Activated CD4-positive, alpha-beta T cell treated with anti-CD3 and anti-CD28 coated beads for 24 hours (primary cell): Measurements from ENCODE around the gene EXOC4.

Experiments
- DNase-seq, 2 donors: peaks; one replicate each; pipeline ENCODE4 v3.0.0-alpha.2; 2020; ENCODE audit warnings: low read depth in 2 of 2

Gene EXOC4

DNA sequence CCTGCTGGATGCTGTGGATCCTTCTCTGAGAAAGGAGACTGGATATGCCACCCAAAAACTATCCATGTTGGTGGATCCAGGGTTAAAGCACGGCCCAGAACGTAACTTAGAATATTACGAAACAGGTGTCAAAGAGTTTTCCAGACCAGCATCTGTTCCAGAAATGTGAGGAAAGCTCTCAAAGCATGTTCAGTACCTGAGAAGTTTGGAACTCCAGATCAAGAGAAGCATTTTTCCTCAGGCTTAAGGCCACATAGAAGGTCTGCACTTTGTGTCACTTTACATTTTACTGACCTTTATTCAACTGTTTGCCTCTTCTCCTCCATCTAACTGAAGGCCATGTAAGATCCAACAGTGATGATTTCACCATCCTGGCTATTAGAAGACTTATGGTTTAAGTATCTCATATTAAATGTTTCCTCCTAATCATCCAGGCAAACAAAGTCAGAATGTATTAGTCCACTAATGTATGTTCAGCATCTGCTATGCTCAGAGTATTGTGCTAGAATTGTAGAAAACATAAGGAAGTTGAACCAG, 533.6 kb downstream of the EXOC4 start:
- DNase-seq: no peak

DNA sequence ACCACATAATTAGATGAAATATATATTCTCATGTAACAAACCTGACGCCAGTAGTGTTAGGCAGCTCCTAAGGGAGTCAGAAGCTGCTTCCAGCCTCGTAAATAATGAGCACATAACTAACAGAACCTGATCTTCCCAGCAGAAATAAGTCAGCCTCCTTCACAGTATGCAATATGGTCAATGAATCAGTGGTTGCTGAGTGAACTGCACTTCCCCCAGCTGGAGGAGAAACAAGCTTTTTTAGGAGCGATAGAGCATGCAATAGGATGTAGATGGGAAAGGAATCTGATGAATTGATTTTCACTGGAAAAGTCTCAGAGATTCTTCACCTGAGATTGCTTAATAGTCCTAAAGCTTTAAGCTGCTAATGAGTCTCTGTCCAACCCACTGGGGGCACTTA, 537.1 kb downstream of the EXOC4 start:
- no peak for DNase-seq

DNA sequence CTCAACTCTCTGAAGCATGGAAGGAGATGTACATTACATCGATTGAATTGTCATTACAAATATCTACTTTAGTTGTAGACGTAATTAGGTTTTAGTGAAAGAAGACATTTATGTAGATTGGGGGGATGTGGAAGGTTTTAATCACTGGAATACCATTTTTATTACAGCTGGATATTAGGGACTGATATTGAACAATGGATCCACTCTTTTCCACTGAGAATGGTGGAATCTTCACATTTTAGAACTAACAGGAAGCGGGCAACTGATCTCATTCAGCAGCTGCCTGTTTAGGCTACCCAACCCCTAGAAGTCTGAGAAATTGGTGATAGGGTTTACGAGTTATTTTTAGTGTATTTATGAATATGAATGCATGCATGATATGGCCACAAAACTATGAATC, 538.0 kb downstream of the EXOC4 start:
- no peak for DNase-seq

DNA sequence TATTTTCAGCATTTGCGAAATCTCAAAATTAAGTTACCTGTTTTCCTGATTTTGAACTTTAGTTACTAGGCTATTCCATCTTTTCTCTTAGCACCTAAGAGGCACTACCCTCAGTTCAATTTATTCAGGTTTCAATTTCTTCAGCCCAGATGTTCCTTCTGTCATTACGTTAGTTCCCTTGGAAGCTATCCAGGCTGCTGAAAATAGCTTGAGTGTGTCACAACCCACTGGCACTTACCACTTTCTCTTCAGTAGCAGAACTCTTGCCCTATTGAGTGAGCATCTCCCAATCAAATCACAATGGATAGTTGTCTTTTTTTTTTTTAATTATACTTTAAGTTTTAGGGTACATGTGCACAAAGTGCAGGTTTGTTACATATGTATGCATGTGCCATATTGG, 541.6 kb downstream of the EXOC4 start:
- no peak for DNase-seq

DNA sequence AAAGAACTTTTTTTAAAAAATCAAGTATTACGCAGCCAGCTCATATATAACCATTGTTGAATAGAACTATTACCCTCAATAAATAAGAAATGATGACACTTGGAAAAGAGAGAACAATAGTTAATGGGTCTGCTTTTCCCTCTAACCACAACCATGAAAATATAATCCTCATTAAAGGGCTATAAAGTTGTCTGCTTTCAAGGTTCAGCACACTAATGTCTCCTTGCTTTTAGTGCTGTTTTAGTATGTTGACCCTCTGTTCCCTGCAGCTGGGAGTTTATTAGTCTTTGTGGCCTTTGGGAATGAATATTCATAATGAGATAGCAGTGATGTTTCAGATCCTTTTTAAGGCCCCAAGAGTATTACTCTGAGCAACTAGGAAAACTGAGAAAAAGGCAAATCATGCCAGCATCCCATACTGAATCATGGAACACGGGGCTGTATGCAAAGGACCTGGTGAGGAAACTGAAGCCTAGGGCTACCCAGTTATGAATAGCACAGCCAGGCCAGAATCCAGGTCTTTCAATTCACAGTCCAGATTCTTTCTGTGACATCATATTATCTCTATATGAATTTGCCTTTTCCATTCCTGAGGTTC, 542.3 kb downstream of the EXOC4 start:
- DNase-seq: no peak

DNA sequence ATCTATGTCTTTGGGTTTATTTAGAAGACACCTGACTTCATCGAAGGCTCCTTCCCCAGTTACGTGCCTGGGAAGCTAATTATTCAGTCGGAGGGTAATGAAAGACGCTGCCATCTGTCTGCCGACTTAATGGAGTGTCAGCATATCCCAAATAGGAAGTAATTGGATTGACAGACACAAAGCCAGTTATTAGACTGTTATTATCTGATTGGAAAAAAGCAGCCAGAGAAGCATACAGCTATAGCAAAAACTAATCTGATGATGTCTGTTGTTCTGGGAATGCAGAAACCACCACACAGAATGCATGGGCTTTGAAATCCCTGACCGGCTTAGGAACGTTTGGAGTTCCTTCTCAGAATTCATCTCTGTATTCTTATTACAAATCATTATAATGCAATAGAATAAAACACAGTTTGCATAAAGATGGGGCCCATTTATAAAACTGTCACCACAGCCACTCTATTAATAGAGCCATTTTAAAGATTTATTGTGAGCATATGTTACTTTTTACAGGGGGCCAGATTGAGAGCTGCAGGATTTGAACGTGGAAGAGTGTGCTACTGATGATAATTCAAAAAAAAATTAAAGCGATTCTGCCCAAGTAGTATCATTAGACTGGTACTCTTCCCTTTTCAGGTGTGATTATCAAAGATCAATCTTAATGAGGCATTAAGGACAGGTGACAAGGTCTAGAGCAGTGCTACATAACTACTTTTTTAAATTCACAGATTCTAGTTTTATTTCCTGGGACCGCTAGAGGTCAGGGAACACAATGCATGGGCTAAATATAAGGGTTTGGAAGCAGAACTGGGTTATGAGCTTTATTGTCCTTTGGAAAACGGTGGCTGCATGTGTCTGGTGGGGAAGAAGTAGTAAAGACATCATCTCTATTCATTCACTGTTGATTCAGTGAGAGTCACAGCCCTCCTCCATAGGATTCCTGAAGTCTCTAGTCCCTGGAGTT, 544.2 kb downstream of the EXOC4 start:
- DNase-seq: no peak

DNA sequence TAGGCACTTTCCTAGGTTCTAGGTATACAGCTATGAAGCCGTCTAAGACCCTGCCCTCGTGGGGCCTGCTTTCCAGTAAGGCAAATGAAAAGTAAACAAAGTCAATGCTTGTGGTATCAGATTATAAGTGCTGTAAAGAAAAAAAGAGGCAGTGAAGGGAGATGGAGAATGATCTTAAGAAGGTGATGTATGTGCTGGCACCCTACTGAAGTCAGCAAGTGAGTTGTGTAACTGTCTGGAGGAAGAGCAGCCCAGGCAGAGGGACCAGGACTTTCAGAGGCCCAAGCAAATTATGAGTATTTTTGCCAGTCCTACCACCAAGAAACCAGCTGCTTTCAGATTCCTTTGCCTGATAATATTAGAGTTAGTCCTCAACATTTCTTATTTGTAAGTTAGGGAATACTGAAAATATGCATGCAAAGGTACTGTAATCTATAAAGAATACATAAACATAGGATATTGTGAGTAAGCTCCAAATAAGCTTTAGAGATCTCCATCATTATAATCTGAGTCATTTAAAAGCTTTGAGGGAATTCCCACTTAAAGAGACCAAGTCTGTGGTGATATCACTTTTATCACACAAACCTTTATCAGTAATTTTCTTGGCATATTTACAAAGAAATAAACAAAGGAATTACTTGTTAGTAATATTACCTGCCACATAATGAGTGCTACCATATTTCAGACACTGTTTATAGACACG, 545.1 kb downstream of the EXOC4 start:
- DNase-seq: no peak

DNA sequence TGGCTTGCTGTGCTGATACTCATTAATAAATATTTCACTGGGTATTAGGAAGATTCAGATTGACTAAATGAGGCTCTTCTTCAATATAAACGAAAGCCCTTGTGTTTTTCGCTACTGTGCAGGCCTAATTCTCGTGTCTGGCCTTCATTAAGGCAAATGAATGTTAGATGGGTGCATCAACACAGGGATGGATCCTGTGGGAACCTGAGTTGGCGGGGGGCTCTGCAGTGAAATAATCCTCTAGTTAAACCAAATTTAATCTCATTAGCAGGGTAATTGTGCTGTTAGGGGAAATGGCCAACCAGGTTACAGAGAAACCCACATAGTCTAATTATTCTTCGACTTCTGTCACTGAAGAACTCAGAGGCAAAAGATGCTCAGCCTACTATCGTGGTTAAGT, 548.5 kb downstream of the EXOC4 start:
- no peak for DNase-seq

DNA sequence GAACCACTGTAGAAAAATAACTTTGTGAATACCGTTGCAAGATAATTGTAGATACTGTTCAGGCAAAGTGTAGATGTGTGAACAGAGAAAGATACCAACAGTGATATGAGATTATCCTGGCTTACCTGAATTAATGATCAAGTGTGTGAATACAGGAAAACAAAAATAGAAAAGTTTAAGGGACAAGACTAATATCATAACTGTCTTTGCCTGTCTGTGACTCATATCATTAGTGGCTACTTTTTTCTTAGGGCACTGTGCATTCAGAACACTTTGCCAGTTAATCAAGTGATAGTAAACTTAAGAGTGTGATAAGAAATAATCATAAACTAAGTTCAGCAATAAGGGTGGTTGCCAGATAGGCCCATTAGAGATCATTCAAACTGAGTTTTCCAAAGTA, 551.2 kb downstream of the EXOC4 start:
- DNase-seq: no peak

DNA sequence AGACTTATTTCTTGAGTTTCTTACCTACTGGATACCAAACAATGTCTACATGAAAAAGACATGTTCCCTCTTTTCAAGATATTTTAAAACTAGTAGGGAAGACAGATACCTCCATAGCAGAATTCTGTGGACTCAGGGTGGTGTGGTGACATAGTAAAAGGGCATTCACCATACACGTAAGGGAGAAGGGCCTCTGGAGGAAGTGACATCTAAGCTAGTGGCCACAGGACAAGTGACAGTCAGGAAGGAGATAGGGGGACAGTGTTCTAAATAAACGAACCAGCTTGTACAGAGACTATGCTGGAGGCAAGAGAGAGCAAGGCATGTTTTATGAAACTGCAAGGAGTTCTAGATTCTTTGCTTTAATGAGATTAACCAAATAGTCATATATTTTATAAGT, 552.5 kb downstream of the EXOC4 start:
- no peak for DNase-seq

DNA sequence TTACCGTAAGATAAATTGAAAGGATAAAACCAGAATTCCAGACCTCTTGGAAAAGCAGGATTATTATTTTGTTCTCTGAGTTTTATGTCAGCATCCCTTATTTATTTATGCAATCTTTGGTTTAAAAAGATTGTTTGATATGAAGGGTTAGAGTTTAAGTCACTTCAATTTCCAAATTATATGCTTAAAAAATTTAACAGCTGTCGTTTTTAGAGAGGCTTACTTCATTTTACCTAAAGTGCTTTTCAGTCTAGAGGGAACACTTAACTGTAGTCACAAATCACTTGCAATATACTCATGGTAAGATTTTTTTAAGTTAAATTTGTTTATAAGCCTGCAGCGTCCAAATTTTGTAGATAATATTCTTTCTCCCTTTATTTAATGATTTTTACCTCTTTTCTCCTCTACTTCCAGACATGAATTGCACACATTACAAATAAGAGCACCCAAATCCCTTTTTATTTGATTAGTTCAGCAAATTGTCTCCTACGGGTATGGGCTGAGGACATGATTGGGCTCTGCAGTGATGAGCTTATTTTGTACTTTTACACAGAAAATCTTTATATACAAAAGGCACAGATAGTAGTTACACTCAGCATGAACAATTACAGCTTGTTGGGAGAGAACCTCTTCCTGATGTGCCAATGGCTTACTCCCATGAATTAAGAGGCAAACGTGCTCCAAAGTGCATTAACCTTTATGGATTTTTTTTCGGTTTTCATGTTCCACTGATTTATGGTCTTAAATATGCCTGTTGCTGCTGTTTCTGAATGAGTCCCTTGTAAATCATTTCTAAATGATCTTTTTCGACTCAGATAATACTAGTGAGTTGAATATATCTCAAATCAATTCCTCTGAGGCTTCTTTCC, 555.0 kb downstream of the EXOC4 start:
- DNase-seq: no peak

DNA sequence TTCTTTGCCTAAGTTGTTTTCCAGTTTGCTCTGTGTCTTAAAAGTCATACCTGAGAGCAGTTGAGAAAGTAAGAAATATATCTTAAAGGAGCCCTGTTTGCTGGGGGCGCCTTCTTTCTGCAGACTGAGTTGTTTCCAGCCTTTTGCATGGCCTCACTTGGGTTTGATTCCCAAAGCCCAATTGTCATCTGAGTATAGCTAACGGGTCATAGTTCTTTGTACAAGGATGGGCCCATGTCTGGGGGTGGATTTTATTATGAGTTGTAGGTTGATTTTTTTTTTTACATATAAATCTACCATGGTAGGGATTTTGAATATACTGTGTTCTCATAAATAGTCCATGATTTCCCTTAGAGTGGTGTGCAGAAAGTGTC, 555.6 kb downstream of the EXOC4 start:
- no peak for DNase-seq

DNA sequence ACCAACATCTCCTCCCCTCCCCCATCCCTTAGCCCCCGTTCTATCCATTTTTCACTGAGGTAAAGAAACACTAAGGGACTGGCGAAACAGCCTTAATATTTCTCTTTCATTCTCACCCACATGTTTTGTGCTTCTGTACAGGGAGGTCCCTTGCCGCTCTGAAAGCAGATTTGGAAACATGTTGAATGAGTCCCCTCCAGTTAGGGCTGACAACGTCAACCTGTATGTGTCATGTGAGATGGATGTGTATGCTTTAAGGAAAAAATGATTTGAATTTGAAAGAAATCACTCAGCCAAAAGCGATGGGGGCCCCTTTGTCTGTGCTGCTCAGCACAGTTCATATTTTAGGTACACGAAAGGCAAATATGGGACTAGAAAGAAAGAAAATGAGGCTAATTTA, 560.0 kb downstream of the EXOC4 start:
- no peak for DNase-seq

DNA sequence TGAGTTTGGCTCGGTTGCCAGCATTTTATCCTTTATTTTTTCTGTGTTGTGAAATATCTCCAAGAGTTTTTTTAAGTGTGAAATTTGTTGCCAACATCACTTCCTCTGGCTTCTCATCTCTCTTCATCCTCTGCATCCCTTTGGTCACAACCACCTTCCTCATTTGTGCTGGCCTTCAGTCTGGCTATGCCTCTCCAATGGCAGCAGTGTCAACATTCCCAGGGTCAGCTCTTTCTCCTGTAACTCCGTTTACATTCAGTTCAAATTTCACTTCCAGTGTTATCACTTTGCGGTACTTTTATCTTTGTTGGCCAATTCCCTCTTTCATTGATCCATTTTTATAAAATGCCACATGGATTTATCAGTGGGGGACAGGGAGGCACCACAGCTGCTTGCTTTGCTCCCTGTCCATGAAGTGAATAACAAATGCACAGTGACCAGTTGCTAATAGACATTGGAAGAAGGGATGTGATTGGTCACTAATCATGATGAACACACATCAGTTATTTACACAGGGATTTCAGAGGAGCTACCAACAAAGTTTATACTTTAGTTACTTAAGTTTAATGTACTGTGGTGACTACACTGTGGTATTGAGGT, 562.8 kb downstream of the EXOC4 start:
- no peak for DNase-seq

DNA sequence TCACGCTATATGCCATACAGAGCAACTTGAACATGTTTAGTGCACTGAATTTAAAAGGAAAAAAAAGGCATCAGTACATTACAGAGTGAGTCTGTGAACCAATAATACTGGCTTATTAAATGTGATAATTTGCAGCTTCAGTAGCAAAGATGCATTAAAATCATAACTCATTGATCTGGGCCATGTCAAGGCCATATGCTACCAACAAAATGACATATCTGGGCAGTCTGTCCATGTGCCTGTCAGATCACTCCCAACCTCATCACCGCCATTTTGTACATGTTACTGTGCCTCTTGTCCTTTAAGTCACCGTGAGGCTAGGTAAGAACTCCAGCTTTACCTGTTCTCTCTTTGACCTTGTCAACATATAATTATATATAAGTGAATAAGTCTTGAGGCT, 566.8 kb downstream of the EXOC4 start:
- no peak for DNase-seq

DNA sequence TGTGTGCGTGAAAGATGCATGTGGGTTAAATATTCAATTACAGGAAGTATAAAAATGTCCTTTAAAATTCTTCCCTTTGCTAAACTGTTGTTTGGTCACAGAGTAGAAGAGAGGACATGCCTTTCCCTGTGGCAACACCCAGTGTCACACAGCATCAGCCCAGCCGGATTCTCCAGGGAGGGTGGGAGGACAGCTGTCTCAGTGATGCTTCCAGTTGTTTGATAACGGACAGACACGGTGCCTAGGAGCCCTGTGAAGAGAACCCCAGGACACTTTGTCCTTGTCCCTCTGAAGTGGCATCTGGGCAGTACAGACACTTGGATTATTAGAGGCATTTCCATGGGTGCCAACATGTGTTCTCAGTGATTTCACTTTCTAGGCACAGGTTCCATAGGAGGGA, 567.7 kb downstream of the EXOC4 start:
- DNase-seq: no peak

DNA sequence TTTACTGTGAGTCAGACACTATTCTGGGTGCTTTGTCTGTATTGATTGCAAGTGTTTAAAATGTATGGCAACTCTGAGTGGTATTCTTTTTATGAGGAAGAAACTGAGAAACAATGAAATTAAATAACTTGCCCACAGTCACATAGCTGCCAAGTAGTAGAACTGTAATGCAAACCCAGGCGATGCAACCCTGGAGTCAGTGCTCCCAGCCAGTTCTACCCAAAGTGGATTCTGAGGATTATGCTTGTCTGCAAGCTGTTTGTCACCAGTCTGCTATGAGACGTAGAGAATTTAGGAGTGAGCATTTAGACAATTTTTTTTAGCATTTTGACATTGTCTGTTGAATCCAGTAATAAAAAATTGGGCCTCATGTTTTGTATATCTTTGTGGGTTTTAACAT, 568.3 kb downstream of the EXOC4 start:
- DNase-seq: no peak

DNA sequence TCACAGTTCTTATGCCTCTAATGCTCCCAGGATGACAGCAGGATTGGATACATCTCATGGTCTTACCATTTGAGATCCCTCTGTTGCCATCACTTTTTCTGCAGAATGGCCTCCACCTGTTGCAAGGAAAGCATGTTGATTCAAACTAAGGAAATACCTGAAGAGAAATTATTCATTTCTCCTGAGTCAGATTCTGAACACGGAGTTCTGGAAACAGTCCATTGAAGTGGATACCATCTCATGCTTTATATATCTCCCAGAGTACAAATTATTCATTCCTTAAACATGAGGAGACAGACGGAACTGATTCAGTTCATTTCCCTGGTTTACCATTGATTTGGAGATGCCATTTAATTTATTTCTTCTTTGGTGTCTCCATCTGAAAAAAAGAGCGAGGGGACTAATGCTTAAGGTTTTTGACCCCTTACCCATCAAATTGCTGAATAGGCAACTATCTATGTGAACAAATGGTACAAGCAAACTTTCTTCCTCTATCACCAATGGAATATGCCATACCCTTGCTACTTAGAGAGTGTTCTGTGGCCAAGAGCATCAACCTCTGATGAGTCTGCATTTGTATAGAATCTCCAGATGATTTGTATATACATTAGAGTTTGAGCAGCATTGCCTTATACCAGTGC, 569.2 kb downstream of the EXOC4 start:
- DNase-seq: no peak

DNA sequence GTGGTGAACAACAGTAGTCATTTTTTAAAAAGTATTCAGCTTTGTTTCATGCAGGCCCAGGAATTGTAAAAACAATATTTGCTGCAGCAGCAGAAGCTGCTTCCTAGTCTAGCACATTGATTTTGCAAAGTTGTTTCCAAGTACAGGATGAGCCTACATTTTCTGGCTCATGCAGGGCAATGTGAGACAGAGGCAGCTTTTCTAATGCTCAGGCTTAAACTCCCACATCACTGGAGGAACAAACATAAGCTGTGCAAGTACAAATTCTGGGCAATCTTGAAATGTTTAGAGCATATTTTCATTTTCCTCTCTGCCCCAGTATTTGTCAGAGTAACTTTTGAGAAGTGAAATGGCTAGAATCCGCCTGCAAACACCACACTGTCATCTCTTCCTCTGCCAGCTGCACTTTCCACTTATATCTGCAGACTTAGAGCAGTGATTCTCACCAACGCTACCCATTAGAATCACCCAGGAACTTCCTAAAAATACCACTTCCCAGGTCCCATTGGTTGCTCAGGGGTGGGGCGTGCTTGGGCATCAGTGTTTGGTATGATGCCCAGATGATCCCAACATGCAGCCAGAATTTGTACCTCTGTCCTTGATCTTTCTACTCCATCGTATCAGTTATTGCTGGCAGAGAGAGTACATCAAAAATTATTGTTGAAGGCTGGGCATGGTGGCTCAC, 570.1 kb downstream of the EXOC4 start:
- no peak for DNase-seq

DNA sequence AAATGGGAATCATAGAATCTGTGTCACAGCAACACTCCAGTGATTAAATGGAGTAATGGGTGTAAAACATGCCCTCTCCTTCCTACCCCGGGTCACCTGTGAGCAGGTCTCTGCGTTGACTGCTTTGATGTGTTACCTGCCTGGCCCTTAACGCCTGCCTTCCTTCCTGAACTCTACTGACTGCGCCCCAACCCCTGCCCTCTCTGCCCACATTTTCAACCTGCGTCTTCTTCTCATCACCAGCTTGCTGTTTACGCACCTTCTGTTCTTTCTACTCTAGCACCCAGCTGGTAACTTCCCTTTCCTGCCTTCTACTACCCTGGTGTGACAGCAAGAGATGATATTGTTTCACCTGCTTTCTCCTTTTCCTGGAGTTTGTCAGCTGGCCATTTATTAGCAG, 571.3 kb downstream of the EXOC4 start:
- DNase-seq: no peak
